Measurements from ENCODE around the gene KDM5A.
"Not testable (repeated sequence)": the region's sequence is repeated elsewhere in the genome, so short reads cannot be mapped to it uniquely, and the experiment has no call there.

KDM5A gene

GRCh38 chr12:389142-390096 lies at the start of gene KDM5A:
KDM5A (minus strand) TSS chr12:389320; CDS start chr12:389091, 229 bp downstream.
- Histone ChIP-seq H3K4me3 (peak within 1 kb of the TSS; percentile 68 to 99 (median 91)), H3K27ac (peak within 1 kb of the TSS; percentile 82 to 99 (median 94))

GRCh38 chr12:435737-436136 lies 46.6 kb upstream of the KDM5A start:
- not testable (repeated sequence) for H3K4me3 ChIP-seq, H3K27ac ChIP-seq

GRCh38 chr12:422526-422925 lies 33.4 kb upstream of the KDM5A start:
- Histone ChIP-seq H3K27ac (no peak overlapping the region), H3K4me3 (no peak overlapping the region)

GRCh38 chr12:418432-418831 lies 29.3 kb upstream of the KDM5A start:
- Histone ChIP-seq H3K27ac (no peak overlapping the region), H3K4me3 (no peak overlapping the region)

- H3K4me3 ChIP-seq, result no peak overlapping the region
- no peak overlapping the region for H3K27ac ChIP-seq
Measured at GRCh38 chr12:414859-415258, 25.7 kb upstream of the KDM5A start.

GRCh38 chr12:402029-402389 lies 12.9 kb upstream of the KDM5A start:
- Histone ChIP-seq H3K27ac (peak overlapping the region in 14 of 21 experiments; percentile 18 to 74 (median 51)), H3K4me3 (peak overlapping the region; percentile 44 to 78 (median 63))

- Histone ChIP-seq H3K27ac (peak within 1 kb of the TSS in 14 of 21 experiments; percentile 18 to 74 (median 51)), H3K4me3 (peak within 1 kb of the TSS; percentile 44 to 78 (median 63))
Measured at GRCh38 chr12:401235-402028, 12.3 kb upstream of the KDM5A start, which contains the start of gene CCDC77. CCDC77 (plus strand) TSS chr12:401644; CDS start chr12:409384, 7,740 bp downstream.

GRCh38 chr12:400828-401227 lies 11.7 kb upstream of the KDM5A start:
- Histone ChIP-seq H3K27ac (no peak overlapping the region), H3K4me3 (peak overlapping the region; percentile 44 to 78 (median 63))

GRCh38 chr12:388541-389141 lies 479 bp downstream of the KDM5A start:
- H3K4me3 ChIP-seq, result peak overlapping the region; percentile 68 to 99 (median 91)
- peak overlapping the region; percentile 82 to 99 (median 94) for H3K27ac ChIP-seq

- H3K4me3 ChIP-seq, result peak overlapping the region; percentile 68 to 99 (median 91)
- H3K27ac ChIP-seq, result peak overlapping the region in 20 of 21 experiments; percentile 82 to 99 (median 94)
Measured at GRCh38 chr12:388012-388411, 1.1 kb downstream of the KDM5A start.

- peak overlapping the region in 2 of 7 experiments; percentile 93 to 95 for H3K4me3 ChIP-seq
- no peak overlapping the region for H3K27ac ChIP-seq
Measured at GRCh38 chr12:386651-387050, 2.5 kb downstream of the KDM5A start.

- H3K4me3 ChIP-seq, H3K27ac ChIP-seq: not testable (repeated sequence)
Measured at GRCh38 chr12:370739-371485, 18.2 kb downstream of the KDM5A start.

GRCh38 chr12:367972-368371 lies 21.1 kb downstream of the KDM5A start:
- H3K27ac ChIP-seq, result no peak overlapping the region
- no peak overlapping the region for H3K4me3 ChIP-seq

GRCh38 chr12:366820-367219 lies 22.3 kb downstream of the KDM5A start:
- no peak overlapping the region for H3K4me3 ChIP-seq
- no peak overlapping the region for H3K27ac ChIP-seq

GRCh38 chr12:359091-359490 lies 30.0 kb downstream of the KDM5A start:
- H3K4me3 ChIP-seq, result no peak overlapping the region

GRCh38 chr12:356276-356988 lies 32.7 kb downstream of the KDM5A start:
- Histone ChIP-seq H3K4me3 (no peak overlapping the region), H3K27ac (no peak overlapping the region)

More at GRCh38 chr12:359091-359490, 30.0 kb downstream of the KDM5A start:
- no peak overlapping the region for H3K27ac ChIP-seq

GRCh38 chr12:351197-351596 lies 37.9 kb downstream of the KDM5A start:
- H3K27ac ChIP-seq, H3K4me3 ChIP-seq: not testable (repeated sequence)

GRCh38 chr12:349625-350024 lies 39.5 kb downstream of the KDM5A start:
- H3K4me3 ChIP-seq, H3K27ac ChIP-seq: not testable (repeated sequence)

GRCh38 chr12:343036-343435 lies 46.1 kb downstream of the KDM5A start:
- not testable (repeated sequence) for H3K27ac ChIP-seq, H3K4me3 ChIP-seq
